GM23338 (cell line): ENCODE measurements around the gene TRIM23. TPM values are rescaled to one million over a fixed set of nuclear protein-coding genes. Genes with fewer than 3 reads are reported as not detected.

Experiments used
- ATAC-seq: fragments of 200-7000 bp; cut with Tn5 transposase; 3 replicates; pipeline ENCODE4 v1.9.1; 2020
- DNase-seq: peaks from one replicate; pipeline ENCODE4 v3.0.0-alpha.2; 2015; ENCODE audit warnings: low spot score
- H2AFZ ChIP-seq: fragments of 200-600 bp; sonication (generic); 2 replicates; pipeline ENCODE4 v1.8.0; 2016; ENCODE audit warnings: antibody characterized with exemption, mild to moderate bottlenecking, moderate library complexity
- H3F3A ChIP-seq: fragments of 200-600 bp; sonication (generic); replicated peaks from 2 replicates; pipeline ENCODE4 v1.8.0; 2017; ENCODE audit warnings: antibody characterized with exemption, mixed run types, low read depth
- H3K27ac ChIP-seq: fragments of 200-600 bp; sonication (generic); 2 replicates; pipeline ENCODE4 v1.6.1; 2016; ENCODE audit warnings: low read depth
- H3K27me3 ChIP-seq: fragments of 200-600 bp; sonication (generic); 2 replicates; pipeline ENCODE4 v1.8.0; 2016; ENCODE audit warnings: mild to moderate bottlenecking, mixed run types, moderate library complexity; ENCODE audit not compliant: insufficient read depth
- H3K36me3 ChIP-seq: fragments of 200-600 bp; sonication (generic); 2 replicates; pipeline ENCODE4 v1.8.0; 2016; ENCODE audit warnings: mild to moderate bottlenecking; ENCODE audit not compliant: insufficient read depth
- H3K4me1 ChIP-seq: fragments of 200-600 bp; sonication (generic); 2 replicates; pipeline ENCODE4 v1.8.0; 2016; ENCODE audit warnings: mild to moderate bottlenecking, moderate library complexity; ENCODE audit not compliant: insufficient read depth
- H3K4me2 ChIP-seq: fragments of 200-600 bp; sonication (generic); 2 replicates; pipeline ENCODE4 v1.7.1; 2017; ENCODE audit warnings: mixed run types
- H3K4me3 ChIP-seq: fragments of 200-600 bp; sonication (generic); 2 replicates; pipeline ENCODE4 v1.6.1; 2016; ENCODE audit warnings: mixed run types
- H3K79me2 ChIP-seq: fragments of 200-600 bp; sonication (generic); replicated peaks from 2 replicates; pipeline ENCODE4 v1.8.0; 2017; ENCODE audit warnings: mild to moderate bottlenecking; ENCODE audit not compliant: insufficient read depth
- H3K9me2 ChIP-seq: fragments of 200-600 bp; sonication (generic); 2 replicates; pipeline ENCODE4 v1.8.0; 2017; ENCODE audit not compliant: insufficient read depth
- H4K20me1 ChIP-seq: fragments of 200-600 bp; sonication (generic); replicated peaks from 2 replicates; pipeline ENCODE4 v1.8.0; 2017; ENCODE audit warnings: mild to moderate bottlenecking; ENCODE audit not compliant: insufficient read depth
- H3K27ac Mint-ChIP-seq: 2 replicates; pipeline ENCODE4 v1.8.0; 2020; ENCODE audit warnings: inconsistent platforms, mild to moderate bottlenecking, moderate library complexity, mixed read lengths
- H3K27me3 Mint-ChIP-seq: 3 replicates; pipeline ENCODE4 v1.8.0; 2022; ENCODE audit warnings: low read depth, mild to moderate bottlenecking, moderate library complexity, mixed read lengths, inconsistent platforms; ENCODE audit not compliant: insufficient read depth, poor library complexity
- H3K36me3 Mint-ChIP-seq: 3 replicates; pipeline ENCODE4 v1.8.0; 2021; ENCODE audit warnings: low read depth, mild to moderate bottlenecking, inconsistent platforms, moderate library complexity, mixed read lengths
- H3K4me1 Mint-ChIP-seq: 3 replicates; pipeline ENCODE4 v1.8.0; 2020; ENCODE audit warnings: mild to moderate bottlenecking, inconsistent platforms, mixed read lengths
- H3K4me3 Mint-ChIP-seq: 3 replicates; pipeline ENCODE4 v1.8.0; 2021; ENCODE audit warnings: moderate library complexity, mild to moderate bottlenecking, inconsistent platforms, mixed read lengths
- H3K9me3 Mint-ChIP-seq: 3 replicates; pipeline ENCODE4 v1.8.0; 2020; ENCODE audit warnings: moderate library complexity, mild to moderate bottlenecking, inconsistent platforms, mixed read lengths
- CTCF ChIP-seq, 2 experiments: fragments of 200-600 bp in 1 of 2; sonication (generic) in 1 of 2; conservative IDR thresholded peaks; 2 replicates each; pipeline versions ENCODE4 v1.5.1 to v1.6.1; 2016 to 2017; ENCODE audit warnings: antibody characterized with exemption in 2 of 2, low read depth in 2 of 2, mild to moderate bottlenecking in 2 of 2, moderate library complexity in 1 of 2
- EZH2 ChIP-seq: fragments of 200-600 bp; sonication (generic); IDR thresholded peaks from one replicate; pipeline ENCODE4 v1.8.0; 2017; ENCODE audit warnings: antibody characterized with exemption, mild to moderate bottlenecking, low read depth; ENCODE audit not compliant: unreplicated experiment
- EZH2phosphoT487 ChIP-seq: fragments of 200-600 bp; sonication (generic); IDR thresholded peaks from one replicate; pipeline ENCODE4 v1.8.1; 2018; ENCODE audit warnings: antibody characterized with exemption; ENCODE audit not compliant: unreplicated experiment
- JUNB ChIP-seq: IDR thresholded peaks from one replicate; pipeline ENCODE4 v1.6.1; 2016; ENCODE audit warnings: antibody characterized with exemption; ENCODE audit not compliant: unreplicated experiment
- NANOG ChIP-seq: IDR thresholded peaks from 2 replicates; pipeline ENCODE4 v1.6.1; 2016; ENCODE audit warnings: antibody characterized with exemption, borderline replicate concordance
- REST ChIP-seq: IDR thresholded peaks from one replicate; pipeline ENCODE4 v1.6.1; 2018; ENCODE audit warnings: antibody characterized with exemption; ENCODE audit not compliant: unreplicated experiment
- STAT1 ChIP-seq: IDR thresholded peaks from one replicate; pipeline ENCODE4 v1.6.1; 2016; ENCODE audit warnings: antibody characterized with exemption; ENCODE audit not compliant: unreplicated experiment
- ZNF331 ChIP-seq: fragments of 250-450 bp; sonication (Bioruptor Pico); IDR thresholded peaks from 2 replicates; pipeline ENCODE4 v1.5.0; 2020; ENCODE audit warnings: low read depth, mild to moderate bottlenecking, moderate library complexity
- ZNF462 ChIP-seq: fragments of 250-450 bp; sonication (Bioruptor Pico); IDR thresholded peaks from 2 replicates; pipeline ENCODE4 v1.5.0; 2020; ENCODE audit warnings: mild to moderate bottlenecking, moderate library complexity
- polyA plus RNA-seq: library from polyadenylated mRNA; unstranded; fragments of >200 nt; fragmentation: Nextera tagmentation; extraction: Ambion mirVana; gene quantifications from 2 replicates; pipeline ENCODE4 v1.2.1, GENCODE V29; 2016
- total RNA-seq: library from RNA; depleted of rRNA; stranded (reverse); fragments of >200 nt; shearing (Covaris generic); gene quantifications from 2 replicates; pipeline ENCODE4 v1.2.3, GENCODE V29; 2014

TRIM23 gene
- total and polyA plus RNA-seq, 2 experiments from 2014 or later, result 5.4 to 10.4 TPM

GRCh38 chr5:65539827-65540226 is 84.3 kb downstream of the TRIM23 start:
- ATAC-seq, result no peak
- no peak overlapping the region for H3K27ac ChIP-seq

More at GRCh38 chr5:65539827-65540226, 84.3 kb downstream of the TRIM23 start:
- no peaks in the 10 kb centered on the region for H3K27me3 Mint-ChIP-seq
- H3K36me3 Mint-ChIP-seq, result peaks cover 48% of the 10 kb centered on the region
- H3K9me3 Mint-ChIP-seq, result no peaks in the 10 kb centered on the region
- no peak overlapping the region for H3K27ac Mint-ChIP-seq
- H3K79me2 ChIP-seq, result no peaks in the 10 kb centered on the region
- no peaks in the 10 kb centered on the region; the same call in 1 of the 2 replicates for H3K9me2 ChIP-seq
- H3K4me3 ChIP-seq, result no peak overlapping the region
- TF ChIP-seq NANOG, result no peak
- TF ChIP-seq JUNB, result no peak
- TF ChIP-seq ZNF462, result no peak
- no peak for TF ChIP-seq STAT1
- no peak for TF ChIP-seq EZH2
- TF ChIP-seq REST, result no peak
- TF ChIP-seq ZNF331 (CRISPR knock-in tag), result no peak
- no peak for TF ChIP-seq EZH2phosphoT487
- TF ChIP-seq CTCF (conservative IDR thresholded peaks at IDR 0.05; ENCODE audit: low read depth in 2 of 2), result no peak
- no peak overlapping the region for H2AFZ ChIP-seq
- no peak overlapping the region for H3K4me2 ChIP-seq
- no peaks in the 10 kb centered on the region for H3K27me3 ChIP-seq
- no peaks in the 10 kb centered on the region for H3F3A ChIP-seq
- H3K4me1 ChIP-seq, result peaks cover 4% of the 10 kb centered on the region; the same call in 1 of the 2 replicates
- peaks cover 7% of the 10 kb centered on the region; the same call in 1 of the 3 replicates for H3K4me1 Mint-ChIP-seq
- H4K20me1 ChIP-seq, result no peaks in the 10 kb centered on the region
- DNase-seq, result no peak
- peaks cover 14% of the 10 kb centered on the region; the same call in 1 of the 2 replicates for H3K36me3 ChIP-seq
- H3K4me3 Mint-ChIP-seq, result no peak overlapping the region
